COLO668 (cell line): ENCODE data around the gene PGPEP1.

ENCODE experiments used
- DNase-seq: peaks from one replicate; lab custom pipeline; 2025; ENCODE audit not compliant: unreplicated experiment; lab: John Stamatoyannopoulos, UW

The PGPEP1 gene

GRCh38 chr19:18340190-18340989 lies at the start of gene PGPEP1:
PGPEP1 (plus strand) TSS chr19:18340598; CDS start chr19:18340682, 84 bp downstream.
- DNase-seq = peak; percentile 87

- DNase-seq = no peak
Observed at GRCh38 chr19:18291019-18291524, 49.3 kb upstream of the PGPEP1 start.

GRCh38 chr19:18291590-18292461 lies 48.6 kb upstream of the PGPEP1 start:
- peak; percentile 51 for DNase-seq

- no peak for DNase-seq
Observed at GRCh38 chr19:18292462-18292809, 48.0 kb upstream of the PGPEP1 start.

- peak; percentile 8 for DNase-seq
Observed at GRCh38 chr19:18292810-18293641, 47.4 kb upstream of the PGPEP1 start.

GRCh38 chr19:18293642-18294466 lies 46.5 kb upstream of the PGPEP1 start:
- no peak for DNase-seq

- peak; percentile 85 for DNase-seq
Observed at GRCh38 chr19:18294467-18294864, 45.9 kb upstream of the PGPEP1 start.

GRCh38 chr19:18295034-18295451 lies 45.4 kb upstream of the PGPEP1 start:
- DNase-seq = no peak

GRCh38 chr19:18297308-18297707 lies 43.1 kb upstream of the PGPEP1 start:
- no peak for DNase-seq

GRCh38 chr19:18298601-18299000 lies 41.8 kb upstream of the PGPEP1 start:
- DNase-seq = no peak

- DNase-seq = no peak
Observed at GRCh38 chr19:18299654-18300053, 40.7 kb upstream of the PGPEP1 start.

- DNase-seq = no peak
Observed at GRCh38 chr19:18300930-18301717, 39.3 kb upstream of the PGPEP1 start.

GRCh38 chr19:18301718-18302111 lies 38.7 kb upstream of the PGPEP1 start:
- DNase-seq = no peak

GRCh38 chr19:18304208-18304457 lies 36.3 kb upstream of the PGPEP1 start:
- peak; percentile 57 for DNase-seq

GRCh38 chr19:18304458-18305310 lies 35.7 kb upstream of the PGPEP1 start:
- DNase-seq = peak; percentile 67

GRCh38 chr19:18306209-18306887 lies 34.0 kb upstream of the PGPEP1 start:
- no peak for DNase-seq

- DNase-seq = no peak
Observed at GRCh38 chr19:18306888-18307260, 33.5 kb upstream of the PGPEP1 start.

- DNase-seq = no peak
Observed at GRCh38 chr19:18307271-18307681, 33.1 kb upstream of the PGPEP1 start.
